GM19438 (cell line): ENCODE results near the gene PIWIL4.
"Not testable (repeated sequence)": the region's sequence is repeated elsewhere in the genome, so short reads cannot be mapped to it uniquely, and the experiment has no call there.

Experiments
- ATAC-seq: cut with Tn5 transposase; IDR thresholded peaks from one replicate; pipeline ENCODE4 v1.9.1; 2021; ENCODE audit warnings: low read depth; ENCODE audit not compliant: unreplicated experiment

PIWIL4 gene

DNA sequence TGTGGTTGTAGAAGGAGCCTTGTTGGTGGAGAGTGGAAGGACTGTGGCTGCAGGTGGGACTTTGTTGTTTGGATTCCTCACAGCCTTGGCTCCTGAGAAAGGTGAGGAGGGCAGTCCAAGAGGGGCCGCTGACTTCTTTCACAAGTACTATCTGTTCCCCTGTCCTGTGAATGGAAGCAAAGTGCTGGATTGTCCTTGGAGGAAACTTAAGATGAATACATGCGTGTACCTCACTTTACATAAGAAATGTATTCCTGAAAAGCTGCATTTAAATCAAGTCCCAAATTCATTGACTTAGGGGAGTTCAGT is 21.1 kb upstream of the PIWIL4 start:
- no peak for ATAC-seq

DNA sequence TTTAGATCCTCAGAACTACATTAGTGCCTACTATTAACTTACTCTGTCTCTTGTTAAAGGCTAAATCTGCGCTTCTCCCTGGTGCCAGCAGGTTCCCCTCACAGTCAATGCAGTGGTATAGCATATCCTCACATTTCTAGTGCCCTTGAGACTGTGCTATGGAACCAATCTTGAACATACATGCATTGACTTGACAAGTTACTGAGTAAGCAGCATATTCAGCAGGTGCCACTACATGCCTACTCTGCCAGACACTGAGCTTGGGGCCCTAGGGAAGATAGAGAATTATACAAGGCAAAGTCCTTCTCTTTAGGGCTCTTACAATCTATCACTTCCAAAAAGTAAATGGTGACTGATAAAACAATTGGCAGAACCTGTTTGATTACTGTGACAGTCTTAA is 20.3 kb upstream of the PIWIL4 start:
- no peak for ATAC-seq

DNA sequence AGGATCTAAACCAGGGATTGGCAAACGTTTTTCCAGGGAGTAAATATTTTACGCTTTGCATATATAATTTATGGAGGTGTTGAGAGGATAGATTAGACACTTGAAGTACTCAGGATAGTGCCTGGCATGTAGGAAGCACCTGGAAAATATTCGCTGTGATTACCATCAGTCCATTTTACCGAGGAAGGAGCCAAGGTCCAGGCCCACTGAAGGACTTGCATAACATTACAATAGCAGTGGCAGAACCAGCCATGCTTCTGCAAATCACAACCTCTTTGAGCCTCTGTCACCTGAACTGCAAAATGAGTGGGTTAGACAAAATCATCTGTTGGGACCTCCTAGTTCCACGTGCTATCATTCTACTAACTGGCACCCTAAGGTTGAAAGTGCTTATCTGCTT is 18.0 kb upstream of the PIWIL4 start:
- ATAC-seq: no peak

DNA sequence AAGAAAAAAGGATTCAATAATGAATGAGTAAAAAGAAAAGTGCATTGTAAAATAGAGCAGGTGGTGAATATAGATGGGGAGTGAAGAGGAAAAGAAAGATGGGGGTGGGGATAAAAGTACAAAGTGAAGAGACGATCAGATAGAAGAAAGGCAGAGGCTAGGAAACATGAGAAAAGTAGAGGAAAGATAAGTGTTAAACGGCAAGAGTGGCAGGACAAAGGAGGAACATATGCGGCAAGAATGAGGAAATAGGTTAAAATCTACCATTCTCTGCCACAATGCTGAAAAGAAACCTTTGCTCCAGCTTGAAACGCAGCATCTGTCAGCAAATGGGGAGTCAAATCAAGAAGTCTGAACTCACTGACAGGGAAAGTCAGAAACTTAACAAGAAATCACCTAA is 16.7 kb upstream of the PIWIL4 start:
- no peak for ATAC-seq

DNA sequence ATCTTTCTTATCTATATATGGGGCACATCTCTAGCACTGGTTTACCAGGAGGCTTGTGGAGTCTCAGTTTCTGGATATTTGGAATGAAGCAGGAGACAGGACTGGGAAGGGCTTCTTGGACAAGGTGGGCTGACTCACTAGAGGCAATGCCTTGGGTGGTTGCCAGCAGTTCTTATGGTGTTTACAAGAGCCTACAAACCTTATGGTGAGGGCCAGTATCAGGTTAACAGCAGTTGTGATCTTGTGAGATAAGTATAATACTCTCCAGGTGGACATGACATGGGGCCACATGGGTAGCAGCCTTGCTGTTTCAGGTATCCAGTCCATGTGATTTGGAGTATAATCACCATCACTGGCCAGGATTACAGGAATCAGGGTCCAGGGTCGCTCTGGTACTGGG is 13.2 kb upstream of the PIWIL4 start:
- no peak for ATAC-seq

DNA sequence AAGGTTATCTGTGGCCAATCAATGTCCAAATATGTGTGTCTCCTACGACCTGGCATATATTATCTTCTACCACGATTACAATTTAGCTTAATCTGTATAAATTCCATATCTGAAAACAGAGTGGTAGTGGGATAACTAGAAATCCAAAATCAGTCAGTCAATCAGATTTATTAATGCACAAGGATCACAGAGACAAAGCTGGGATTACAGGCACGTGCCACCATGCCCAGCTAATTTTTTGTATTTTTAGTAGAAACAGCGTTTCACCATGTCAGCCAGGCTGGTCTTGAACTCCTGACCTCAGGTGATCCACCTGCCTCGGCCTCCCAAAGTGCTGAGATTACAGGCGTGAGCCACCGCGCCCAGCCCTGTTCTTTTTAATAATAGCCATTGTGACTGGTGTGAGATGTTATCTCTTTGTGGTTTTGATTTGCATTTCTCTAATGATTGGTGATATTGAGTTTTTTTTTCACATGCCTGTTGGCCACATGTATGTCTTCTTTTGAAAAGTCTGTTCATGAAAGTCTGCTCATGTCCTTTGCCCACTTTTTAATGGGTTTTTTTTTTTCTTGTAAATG is 11.3 kb upstream of the PIWIL4 start:
- ATAC-seq: not testable (repeated sequence)

DNA sequence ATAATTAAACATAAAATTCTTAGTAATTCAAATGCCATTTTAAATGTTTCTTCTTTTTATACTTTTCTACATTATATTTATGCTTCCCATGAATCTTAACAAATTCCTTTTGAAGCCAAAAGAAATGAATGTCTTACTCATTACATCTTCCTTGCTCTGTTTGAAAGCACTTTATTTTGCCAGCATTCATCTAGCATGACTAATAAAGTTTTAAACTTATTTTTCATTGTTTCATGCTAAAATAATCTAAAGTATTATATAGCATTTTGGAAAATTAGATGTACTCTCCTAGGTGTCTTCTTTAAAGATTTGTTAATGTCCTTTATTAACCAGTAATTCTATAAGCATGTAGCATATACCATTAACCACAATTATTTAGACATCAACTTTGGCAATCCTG is 9.7 kb upstream of the PIWIL4 start:
- ATAC-seq: no peak

DNA sequence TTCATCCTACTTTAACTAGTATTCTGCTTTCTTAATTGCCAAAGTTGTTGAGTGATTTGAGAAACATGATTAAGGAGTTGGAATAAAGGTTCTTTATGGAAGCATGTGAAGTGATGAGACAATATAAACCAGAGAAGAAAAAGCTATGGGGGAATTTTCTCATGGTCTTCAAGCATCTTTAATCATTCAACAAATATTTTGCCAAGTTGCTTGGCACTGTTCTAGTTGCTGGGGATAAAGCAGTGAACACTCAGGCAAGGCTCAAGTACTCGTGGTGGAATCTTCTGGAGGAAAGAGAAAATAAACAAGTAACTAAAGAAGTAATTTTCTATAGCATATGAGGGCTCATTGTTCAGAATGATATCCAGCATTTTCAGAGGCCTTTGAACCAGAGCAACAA is 9.2 kb upstream of the PIWIL4 start:
- ATAC-seq: no peak

DNA sequence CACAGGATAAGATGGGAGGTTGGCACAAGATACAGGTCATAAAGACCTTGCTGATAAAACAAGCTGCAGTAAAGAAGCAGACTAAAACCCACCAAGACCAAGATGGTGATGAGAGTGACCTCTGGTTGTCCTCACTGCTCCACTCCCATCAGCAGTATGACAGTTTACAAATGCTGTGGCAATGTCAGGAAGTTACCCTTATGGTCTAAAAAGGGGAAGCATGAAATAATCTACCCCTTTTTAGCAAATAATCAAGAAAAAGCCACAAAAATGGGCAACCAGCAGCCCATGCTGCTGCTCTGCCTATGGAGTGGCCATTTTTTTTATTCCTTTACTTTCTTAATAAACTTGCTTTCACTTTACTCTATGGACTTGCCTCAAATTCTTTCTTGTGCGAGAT is 8.7 kb upstream of the PIWIL4 start:
- no peak for ATAC-seq

DNA sequence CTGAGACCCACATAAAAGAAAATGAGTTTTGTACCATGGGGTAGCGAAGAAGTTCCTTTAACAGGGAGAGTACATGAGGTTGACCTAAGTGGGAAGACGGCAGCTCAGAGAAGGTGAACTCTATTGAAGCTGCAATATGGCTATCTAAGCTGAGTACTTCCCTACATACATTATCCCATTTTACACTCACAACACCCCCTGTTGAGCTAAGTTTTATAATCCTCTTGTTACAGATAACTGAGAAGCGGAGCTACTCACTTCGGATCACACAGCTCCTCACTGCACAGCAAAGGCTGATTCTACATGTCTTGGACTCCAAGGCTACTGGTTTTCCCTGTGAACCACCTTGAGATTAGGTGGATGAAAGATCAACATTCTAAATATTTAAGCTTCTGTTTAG is 8.2 kb upstream of the PIWIL4 start:
- no peak for ATAC-seq

DNA sequence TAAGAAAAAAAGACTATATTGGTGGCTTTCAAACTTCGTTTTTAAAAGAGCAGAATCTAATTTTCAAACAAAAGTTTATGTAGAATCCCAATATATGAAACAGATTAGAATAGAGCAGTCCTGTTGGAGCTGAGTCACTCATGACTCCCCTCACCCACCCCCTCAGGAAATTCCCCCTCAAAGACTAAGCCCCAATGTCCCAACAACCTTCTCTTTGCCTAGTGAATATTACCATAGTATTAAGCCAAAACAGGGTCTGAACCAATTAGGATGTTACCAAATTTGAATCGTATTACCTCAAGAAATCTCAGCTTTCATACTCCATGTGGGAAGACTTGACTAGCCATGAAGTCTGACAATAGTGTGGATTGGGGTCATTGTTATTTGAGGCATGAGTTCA is 7.8 kb upstream of the PIWIL4 start:
- ATAC-seq: no peak

DNA sequence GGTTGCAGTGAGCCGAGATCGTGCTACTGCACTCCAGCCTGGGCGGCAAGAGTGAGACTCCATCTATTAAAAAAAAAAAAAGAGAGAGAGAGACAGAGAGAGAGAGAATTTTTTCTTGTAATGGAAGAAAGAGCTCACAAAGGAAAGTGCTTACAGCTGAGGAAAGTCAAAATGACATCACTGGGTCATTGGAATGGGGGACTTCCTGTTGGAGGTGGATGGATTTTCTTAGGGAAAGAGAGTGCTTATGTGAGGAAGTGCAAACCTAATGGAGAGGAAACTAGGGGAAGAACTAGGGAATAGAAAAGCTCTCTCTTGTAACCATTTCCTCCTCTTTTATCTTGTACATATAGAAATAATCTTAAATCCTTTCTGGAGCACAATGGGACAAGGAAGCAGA is 6.3 kb upstream of the PIWIL4 start:
- ATAC-seq: no peak

DNA sequence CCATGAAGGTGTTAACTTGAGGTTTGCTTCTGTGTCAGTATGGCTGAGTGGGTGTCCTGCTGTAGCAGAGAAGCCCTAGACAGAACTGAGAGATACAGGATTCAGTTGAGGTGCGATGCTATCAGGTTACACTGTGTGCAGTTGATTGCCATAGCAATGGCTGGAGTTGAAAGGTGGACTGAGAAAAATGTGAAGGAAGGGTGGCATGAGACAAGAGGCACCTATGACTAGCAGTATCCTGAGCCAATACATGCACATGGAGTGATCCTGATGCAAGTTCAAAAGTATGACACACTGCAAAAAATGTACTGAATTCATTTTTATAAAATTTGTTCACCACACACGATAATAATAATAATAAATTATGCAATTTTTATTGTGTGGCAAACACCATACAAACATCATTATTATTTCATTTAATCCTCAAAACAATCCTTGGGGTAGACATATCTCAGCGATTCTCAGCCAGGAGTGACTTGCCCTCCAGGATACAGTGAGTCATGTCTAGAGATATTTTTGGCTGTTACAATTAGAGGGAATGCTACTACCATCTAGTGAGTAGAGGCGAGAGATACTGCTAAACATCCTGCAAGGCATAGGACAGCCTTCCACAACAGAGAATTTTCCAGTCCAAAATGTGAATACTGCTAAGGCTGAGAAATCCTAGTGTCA is 3.9 kb upstream of the PIWIL4 start:
- ATAC-seq: no peak

DNA sequence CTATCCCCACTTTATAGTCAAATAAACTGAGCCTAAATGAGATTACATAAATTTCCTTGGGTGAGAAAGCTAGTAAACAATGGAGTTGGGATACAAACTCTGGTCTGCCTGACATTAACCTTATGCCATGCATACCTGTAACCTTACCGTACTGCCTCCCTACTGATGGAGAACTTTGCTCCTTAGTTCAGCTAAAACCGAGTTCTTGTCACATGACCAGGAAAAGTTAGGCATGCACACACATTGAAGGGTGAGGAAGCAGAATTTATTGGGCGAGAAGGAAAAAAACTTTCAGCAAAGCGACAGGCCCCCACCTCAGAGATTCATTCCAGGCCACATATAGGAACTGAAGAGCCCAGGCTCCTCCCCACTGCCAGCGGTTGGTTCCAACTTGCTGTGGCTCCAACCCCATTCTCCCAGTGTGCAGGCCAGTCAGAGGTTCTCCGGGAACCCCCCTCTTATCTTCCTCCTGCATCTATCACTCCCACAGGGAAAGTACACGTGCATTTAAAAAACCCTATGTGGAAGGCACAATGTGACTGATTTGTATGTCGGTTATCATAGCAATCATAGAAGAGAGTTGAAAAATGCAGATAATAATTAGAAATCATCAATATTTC is 3.2 kb upstream of the PIWIL4 start:
- no peak for ATAC-seq

DNA sequence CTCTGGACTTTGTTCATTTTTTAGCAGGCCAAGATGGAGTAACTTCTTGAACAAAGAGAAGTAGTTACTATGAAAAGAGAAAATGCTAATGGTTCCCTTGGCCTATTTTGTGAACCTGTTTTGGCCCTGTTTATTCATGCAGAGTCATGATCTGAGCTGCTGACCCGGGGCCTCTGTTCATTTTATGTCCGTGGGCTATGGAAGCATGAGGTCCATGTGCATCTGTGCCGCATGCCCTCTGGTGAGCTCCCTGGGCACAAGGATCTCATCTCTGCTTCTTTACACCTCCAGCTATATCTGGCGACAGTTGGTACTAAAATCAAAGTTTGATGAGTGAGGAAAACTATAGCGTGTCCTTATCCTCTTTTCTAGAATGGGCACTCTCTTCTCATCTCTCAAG is 1.0 kb downstream of the PIWIL4 start:
- no peak for ATAC-seq

DNA sequence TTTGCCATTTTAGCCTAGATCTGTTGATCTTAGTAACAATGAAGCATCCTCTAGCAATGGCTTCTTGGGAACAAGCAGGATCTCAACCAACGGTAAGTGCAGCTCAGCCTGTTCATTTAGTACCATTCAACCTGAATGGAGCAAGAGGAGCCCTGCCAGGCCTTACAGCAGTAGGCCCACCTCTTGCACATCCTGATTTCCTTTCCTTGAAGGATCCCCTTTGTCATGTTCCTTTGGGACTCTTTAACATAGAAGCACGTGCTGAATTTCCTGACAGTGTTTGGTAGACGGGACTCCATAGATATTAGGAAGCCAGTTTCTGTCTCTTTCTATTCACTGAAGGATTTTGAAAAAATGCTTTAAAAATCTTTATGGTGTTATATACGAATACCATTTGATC is 1.5 kb downstream of the PIWIL4 start:
- no peak for ATAC-seq

DNA sequence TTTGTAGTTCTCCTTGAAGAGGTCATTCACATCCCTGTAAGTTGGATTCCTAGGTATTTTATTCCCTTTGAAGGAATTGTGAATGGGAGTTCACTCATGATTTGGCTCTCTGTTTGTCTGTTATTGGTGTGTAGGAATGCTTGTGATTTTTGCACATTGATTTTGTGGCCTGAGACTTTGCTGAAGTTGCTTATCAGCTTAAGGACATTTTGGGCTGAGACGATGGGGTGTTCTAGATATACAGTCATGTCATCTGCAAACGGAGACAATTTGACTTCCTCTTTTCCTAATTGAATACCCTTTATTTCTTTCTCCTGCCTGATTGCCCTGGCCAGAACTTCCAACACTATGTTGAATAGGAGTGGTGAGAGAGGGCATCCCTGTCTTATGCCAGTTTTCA is 5.8 kb downstream of the PIWIL4 start:
- ATAC-seq: not testable (repeated sequence)

DNA sequence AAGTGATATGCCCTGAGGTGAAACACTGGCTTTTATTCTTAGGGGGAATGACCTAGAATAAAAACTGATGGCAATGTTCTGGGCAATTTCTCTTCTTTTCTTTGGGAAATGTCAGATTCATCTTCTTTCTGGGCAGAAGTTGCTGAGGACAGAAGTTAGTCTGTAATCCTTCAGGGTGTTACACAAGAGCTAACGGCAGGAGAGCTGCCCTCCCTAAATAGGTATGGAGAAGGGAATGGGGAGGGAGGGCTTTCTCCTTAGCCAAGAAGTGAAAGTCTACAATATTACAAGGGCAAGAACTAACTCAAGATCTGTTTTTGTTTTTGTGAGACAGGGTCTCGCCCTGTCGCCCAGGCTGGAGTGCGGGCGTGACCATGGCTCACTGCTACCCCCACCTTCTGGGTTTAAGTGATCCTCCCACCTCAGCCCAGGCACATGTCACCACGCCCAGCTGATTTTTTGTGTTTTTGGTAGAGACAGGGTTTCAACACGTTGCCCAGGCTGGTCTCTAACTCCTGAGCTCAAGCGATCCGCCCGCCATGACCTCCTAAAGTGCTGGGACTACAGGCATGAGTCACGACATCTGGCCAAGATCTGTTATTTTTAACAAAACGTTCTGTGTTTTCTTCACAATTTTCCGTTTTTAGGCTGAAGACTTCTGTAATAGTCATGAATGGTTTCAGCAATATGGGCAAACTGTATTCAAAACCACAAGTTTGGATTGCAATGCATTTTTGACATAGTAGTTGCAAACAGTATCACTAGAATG is 7.2 kb downstream of the PIWIL4 start:
- ATAC-seq: no peak

DNA sequence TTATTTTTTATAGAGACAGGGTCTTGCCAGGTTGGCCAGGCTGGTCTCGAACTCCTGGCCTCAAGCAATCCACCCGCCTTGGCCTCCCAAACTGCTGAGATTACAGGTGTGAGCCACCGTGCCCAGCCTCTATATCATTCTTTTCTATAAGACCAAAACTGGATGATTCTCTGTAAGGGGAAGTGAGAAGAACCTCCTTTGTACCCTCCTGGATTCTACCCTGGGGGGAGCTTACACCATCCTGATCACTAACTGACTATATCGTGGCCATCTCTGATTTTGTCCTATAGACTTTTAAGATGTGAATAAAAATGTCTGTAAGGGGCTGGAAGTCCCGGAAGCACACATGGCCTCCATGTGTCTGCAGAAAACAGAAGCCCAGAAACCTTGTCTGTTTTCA is 9.1 kb downstream of the PIWIL4 start:
- no peak for ATAC-seq

DNA sequence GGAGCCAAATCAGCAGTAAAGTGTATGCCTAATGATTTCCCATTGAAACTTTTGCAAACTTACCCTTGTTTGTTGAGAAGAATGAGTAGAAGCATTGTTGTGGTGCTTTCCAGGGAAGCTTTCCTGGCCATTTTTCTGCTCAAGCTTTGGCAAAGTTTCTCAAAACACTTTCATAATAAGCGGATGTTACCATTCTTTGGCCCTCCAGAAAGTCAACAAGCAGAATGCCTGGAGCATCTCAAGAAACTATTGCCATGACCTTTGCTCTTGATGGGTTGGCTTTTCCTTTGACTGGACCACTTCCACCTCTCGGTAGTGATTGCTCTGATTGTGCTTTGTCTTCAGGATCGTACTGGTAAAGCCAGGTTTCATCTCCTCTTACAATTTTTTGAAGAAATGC is 10.7 kb downstream of the PIWIL4 start:
- no peak for ATAC-seq

DNA sequence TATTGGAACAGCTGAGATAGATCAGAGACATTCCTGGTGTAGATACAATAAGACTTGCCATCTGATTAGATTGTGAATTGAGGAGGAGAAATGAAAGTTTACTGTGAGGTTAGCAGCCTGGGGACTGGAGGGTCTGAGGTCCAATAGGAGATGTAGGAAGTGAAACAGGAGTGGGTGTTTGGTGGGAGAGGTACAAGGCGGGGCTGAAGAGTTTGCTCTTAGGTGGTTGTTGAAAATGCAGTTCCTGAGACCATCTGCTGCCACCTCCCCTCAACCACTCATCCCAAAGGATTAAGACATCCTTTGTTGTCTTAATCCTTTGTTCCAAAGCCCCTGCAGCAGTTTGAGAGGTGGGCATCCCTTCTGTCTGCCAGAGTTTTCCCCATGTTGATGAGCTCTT is 14.8 kb downstream of the PIWIL4 start:
- no peak for ATAC-seq
